ENCODE data around the gene NDUFV3.

DNA sequence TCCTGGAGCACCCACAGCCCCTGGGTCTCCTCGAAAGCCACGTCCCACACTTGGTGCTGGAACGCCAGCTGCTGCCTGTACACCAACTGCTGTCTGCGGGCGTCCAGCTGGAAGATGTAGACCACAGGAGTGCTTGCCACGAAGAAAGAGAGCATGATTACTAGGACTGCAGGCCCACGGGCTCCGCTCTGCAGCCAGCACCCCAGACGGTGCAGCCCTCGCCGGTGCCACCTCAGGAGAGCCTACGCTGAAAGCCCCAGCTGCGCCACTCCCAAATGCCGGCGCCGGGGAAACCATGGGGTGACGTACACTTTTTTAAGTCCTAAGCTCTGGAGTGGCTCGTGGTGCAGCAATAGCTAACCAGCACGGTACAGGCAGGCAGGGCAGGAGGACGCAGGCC is 39.5 kb upstream of the NDUFV3 start:
- TF ChIP-seq, protein P1, sequence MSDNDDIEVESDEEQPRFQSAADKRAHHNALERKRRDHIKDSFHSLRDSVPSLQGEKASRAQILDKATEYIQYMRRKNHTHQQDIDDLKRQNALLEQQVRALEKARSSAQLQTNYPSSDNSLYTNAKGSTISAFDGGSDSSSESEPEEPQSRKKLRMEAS (IDR thresholded peaks at IDR 0.05; ENCODE audit: low read depth, low read length): no peak
- TF ChIP-seq, protein P2, sequence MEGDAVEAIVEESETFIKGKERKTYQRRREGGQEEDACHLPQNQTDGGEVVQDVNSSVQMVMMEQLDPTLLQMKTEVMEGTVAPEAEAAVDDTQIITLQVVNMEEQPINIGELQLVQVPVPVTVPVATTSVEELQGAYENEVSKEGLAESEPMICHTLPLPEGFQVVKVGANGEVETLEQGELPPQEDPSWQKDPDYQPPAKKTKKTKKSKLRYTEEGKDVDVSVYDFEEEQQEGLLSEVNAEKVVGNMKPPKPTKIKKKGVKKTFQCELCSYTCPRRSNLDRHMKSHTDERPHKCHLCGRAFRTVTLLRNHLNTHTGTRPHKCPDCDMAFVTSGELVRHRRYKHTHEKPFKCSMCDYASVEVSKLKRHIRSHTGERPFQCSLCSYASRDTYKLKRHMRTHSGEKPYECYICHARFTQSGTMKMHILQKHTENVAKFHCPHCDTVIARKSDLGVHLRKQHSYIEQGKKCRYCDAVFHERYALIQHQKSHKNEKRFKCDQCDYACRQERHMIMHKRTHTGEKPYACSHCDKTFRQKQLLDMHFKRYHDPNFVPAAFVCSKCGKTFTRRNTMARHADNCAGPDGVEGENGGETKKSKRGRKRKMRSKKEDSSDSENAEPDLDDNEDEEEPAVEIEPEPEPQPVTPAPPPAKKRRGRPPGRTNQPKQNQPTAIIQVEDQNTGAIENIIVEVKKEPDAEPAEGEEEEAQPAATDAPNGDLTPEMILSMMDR (IDR thresholded peaks at IDR 0.05; ENCODE audit: low read depth, low read length): no peak
- no peak for TF ChIP-seq POLR2A (IDR thresholded peaks at IDR 0.05; ENCODE audit: extremely low read depth, insufficient read length)
